GM18508 (cell line): Measurements from ENCODE around the gene DNMT3B.
"Not testable (repeated sequence)": the region's sequence is repeated elsewhere in the genome, so short reads cannot be mapped to it uniquely, and the experiment has no call there.

Source experiments
- ATAC-seq: cut with Tn5 transposase; IDR thresholded peaks from one replicate; pipeline ENCODE4 v1.9.1; 2021; ENCODE audit warnings: moderate number of reproducible peaks; ENCODE audit not compliant: insufficient read depth, unreplicated experiment

Gene DNMT3B

GRCh38 chr20:32761831-32762753 is at the start of gene DNMT3B:
Gene DNMT3B (plus strand): TSS chr20:32762385. CDS start chr20:32780324, 17,939 bp downstream.
- ATAC-seq: no peak

GRCh38 chr20:32718749-32719348 is 43.3 kb upstream of the DNMT3B start:
- no peak for ATAC-seq

- no peak for ATAC-seq
Observed at GRCh38 chr20:32727683-32728082, 34.5 kb upstream of the DNMT3B start.

- not testable (repeated sequence) for ATAC-seq
Observed at GRCh38 chr20:32728435-32728834, 33.8 kb upstream of the DNMT3B start.

DNA sequence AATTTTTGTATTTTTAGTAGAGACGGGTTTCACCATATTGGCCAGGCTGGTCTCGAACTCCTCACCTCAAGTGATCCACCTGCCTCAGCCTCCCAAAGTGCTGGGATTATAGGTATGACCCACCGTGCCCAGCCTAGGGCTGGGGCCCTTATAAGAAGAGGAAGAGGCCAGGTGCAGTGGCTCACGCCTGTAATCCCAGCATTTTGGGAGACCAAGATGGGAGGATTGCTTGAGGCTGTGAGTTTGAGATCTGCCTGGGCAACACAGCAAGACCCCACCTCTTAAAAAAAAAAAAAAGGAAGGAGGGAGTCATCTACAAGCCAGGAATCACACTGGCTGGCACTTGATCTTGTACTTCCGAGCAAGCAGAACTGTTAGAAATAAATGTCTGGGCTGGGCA is 32.9 kb upstream of the DNMT3B start:
- ATAC-seq: not testable (repeated sequence)

DNA sequence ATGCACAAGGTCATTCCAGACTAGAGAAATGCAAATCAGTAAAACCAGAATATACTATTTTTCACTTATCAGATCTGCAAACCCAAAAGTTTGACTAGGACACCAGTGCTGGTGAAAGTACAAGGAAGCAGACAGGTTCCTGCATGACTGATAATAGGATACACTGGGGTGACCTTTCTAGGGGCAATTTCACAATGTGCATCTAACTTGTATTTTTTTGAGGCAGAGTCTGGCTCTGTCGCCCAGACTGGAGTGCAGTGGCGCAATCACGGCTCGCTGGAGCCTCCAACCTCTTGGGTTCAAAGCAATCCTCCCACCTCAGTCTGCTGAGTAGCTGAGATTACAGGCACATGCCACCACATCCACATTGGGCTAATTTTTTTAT is 30.3 kb upstream of the DNMT3B start:
- ATAC-seq: no peak

- ATAC-seq: no peak
Observed at GRCh38 chr20:32737371-32738223, 24.6 kb upstream of the DNMT3B start.

DNA sequence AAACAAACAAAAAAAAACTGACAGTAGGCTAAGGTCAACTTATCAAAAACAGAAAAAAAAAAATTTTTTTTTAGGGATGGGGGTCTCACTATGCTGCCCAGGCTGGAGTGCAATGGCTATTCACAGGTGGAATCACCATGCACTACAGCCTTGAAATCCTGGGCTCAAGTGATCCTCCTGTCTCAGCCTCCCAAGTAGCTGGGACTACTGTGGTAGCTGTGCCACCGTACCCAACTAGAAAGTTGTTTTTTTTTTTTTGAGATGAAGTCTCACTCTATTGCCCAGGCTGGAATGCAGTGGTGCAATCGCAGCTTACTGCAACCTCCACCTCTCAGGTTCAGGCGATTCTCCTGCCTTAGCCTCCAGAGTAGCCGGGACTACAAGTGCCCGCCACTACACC is 21.0 kb upstream of the DNMT3B start:
- ATAC-seq: no peak

DNA sequence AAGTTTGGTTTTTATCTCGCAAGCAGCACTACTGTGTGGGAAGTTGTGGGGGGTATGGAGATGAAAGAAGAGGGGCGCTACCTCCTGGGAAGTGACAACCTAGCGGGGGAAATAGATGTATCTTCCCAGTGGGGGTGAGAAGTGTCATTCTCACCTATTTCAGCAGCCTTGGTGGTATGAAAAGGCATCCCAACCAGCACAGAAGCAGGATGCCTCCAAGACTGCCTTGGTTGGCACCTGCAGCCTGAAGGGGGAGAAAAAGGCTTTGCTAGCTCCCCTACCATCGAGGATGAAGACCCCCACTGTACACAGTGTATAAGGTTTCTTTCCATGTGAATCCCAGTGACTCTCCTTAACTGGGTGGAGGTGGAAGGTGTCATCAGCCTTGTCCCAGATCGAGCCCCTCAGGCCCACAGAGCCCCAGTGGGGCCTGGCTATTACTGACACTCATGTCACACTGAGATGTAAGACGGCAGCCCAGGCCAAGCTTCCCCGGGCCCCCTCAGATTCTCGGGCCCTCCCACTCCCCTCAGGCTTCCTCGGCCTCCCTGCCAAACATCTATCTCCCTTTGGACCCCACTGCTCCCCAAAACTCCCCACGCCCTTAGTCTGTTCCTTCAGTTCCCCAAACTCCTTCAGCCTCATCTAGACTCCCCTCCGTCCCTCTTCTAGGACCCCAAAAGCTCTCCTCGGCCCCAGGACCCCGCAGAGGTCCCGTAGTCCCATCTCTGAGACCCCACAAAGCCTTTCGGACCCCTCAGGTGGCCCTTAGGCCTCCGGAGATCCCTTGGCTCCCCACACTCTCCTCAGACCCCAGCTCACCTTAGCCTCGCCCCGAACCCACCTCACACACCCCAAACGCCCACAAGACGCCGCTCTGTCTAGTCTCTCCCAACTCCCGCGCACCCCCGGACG is 19.6 kb upstream of the DNMT3B start:
- no peak for ATAC-seq

GRCh38 chr20:32743237-32744112 is 18.7 kb upstream of the DNMT3B start, which contains the start of gene COMMD7:
Gene COMMD7 (minus strand): TSS chr20:32743467. CDS start chr20:32743391, 76 bp downstream.
- ATAC-seq: no peak

DNA sequence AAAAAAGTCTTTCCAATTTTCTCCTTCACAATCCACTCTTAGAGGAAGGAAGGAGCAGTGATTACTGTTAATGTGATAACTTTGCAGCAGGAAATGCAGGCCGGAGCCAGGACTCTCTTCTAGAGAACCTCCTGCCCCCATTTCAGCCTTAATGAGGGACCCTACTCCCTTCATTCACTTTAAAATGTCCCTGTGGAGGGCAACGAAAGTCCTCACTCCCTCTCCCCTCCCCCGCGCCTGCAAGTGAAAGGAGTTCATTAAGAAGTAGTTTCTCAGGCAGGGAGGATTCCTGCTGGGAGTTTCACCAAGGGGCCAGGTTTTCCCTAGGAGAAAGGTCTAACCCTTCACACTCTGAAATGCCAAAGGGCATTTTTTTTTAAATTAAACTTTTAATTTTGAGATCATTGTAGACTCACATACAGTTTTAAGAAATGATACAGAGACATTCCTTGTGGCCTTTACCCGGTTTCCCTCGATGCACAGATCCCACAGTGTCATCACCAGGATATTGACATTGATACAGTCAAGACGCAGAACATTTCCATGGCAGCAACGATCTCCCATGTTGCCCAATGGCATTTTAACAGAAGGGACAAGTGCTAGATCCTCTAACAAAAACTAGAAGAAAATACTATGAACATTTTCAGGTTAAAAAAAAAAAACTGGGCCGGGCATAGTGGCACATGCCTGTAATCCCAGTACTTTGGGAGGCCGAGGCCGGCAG is 12.1 kb upstream of the DNMT3B start:
- ATAC-seq: no peak

DNA sequence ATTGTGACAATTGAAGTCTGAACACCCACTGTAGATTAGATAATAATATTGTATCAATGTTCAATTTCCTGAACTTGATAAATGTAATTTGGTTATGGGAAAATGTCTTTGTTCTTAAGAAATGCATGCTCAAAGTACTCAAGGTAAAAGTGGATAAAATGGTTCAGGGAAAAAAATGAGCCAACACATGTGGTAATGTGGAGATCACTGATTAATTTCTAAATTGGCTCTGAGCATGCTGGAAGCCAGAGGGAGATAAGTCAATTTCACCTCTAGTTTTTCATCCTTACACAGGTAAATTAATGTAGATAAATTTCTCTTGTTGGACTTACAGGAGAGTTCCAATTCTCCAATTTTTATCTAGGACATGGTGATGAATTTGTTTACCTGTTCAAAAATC is 10.9 kb upstream of the DNMT3B start:
- no peak for ATAC-seq

DNA sequence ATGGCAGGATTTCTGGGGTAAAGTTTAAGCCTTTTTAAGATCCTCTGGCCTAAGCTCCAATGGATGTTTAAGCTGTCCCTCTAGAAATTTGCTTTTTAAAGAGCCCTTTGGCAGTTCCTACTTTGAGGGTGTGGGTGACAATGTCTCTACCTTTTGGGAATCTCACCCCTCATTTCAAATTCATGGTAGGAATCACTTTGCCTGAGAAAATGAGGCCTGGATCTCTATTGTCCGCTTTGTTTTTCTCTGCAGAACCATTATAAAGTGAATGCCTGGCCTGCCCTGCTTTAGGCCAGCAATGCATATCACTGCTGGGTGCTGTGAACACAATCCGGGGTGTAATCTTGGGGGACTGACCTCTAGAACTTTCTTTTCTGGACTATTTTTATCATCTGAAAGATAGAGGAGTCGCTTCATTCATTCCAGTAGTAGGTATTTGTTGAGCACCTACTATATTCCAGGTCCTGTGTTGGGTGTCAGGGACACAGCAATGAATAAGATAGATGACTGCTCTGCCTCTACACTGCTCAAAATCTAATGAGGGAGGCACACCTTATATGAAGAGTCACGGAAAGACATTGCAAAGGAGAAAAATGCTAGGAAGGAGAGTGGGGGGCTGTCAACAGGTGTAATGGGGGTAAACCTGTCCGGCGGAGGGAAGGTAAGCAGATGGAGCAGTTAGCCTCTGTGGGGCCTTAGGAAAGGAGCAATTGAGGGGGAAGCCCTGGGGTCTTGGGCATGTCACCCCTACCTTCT is 10.3 kb upstream of the DNMT3B start:
- ATAC-seq: no peak

DNA sequence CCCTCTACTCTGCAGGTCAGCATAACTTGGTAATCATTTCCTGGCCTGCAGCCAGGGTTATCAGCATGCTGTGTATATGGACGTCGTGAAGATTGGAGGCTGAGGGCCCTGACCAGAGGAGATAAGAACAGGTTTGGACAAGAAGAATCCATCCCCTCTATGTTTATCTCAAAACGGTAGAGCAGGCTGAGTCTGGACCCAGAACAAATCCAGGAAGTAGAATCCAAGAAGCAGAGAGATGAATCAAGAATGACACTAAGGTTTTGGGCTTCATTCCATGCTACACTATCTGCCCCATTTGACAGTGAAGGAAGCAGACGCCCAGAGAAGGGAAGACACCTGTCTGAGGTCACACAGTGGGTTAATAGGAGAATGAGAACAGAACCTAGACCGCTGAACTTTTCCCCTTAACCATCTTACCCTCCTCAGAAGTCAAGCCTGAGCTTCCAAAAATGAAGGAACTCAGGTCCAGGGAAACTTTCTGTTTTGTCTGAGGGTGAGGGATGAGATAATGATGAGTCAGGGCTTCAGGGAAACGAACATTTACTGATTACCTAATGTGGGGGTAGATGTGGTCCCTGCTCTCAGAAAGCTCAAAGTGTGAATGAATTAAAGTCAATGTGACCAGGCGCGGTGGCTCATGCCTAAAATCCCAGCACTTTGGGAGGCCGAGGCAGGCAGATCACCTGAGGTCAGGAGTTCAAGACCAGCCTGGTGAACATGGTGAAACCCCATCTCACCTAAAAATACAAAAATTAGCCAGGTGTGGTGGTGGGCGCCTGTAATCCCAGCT is 9.5 kb upstream of the DNMT3B start:
- ATAC-seq: no peak

GRCh38 chr20:32753731-32754130 is 8.5 kb upstream of the DNMT3B start:
- no peak for ATAC-seq

DNA sequence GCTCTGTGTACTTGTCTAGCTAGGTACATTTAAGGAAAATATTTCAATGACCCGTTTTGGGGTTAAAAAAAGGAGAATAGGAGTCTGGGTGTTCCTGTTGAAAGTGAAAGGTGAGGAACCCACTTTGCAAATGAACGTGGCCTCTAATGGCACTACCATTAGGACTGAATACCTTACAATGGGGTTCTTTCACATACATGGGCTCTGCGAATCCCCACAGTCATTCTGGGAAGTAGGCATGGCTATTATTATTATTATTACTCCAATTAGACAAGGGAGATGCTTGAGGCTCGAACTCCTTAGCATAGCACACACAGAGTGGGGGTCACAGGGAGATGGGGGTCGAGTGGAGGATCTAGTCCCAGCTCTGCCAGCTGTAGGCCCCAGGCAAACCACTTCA is 6.0 kb upstream of the DNMT3B start:
- ATAC-seq: no peak

DNA sequence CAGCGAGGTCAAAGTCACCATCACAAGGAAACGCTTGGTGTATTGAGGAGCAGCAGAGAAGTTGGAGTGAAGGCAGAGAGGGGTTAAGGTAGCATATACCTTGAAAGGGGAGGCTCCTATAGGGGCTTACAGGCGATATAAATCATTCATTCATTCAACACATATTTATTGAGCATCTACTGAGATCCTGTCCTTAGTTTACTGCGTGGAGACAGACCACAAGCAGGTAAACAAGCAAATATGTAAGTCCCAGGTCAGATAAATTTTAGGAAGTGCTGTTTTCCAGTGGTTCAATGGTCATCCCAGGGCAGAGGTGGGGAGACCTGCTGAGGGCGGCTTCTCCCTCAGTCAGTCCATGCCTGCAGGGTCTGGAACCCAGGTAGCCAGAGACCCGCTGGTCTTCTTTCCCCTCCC is 761 bp upstream of the DNMT3B start:
- ATAC-seq: no peak
